Panc1 (cell line): Measurements from ENCODE around the gene GSG1. TPM values are rescaled to one million over a fixed set of nuclear protein-coding genes. Genes with fewer than 3 reads are reported as not detected.
A peak's percentile ranks its signal among the peaks of the same experiment; 100 is the strongest.

ENCODE experiments used
- ATAC-seq: fragments of 200-7000 bp; cut with Tn5 transposase; 2 replicates; pipeline ENCODE4 v1.9.1; 2020; ENCODE audit warnings: mild to moderate bottlenecking, moderate library complexity
- BruUV-seq: library from RNA; stranded (reverse); fragments of 400-500 nt; replicated peaks from 2 replicates; lab custom pipeline; 2021; lab: Mats Ljungman, UMichigan
- CTCF ChIA-PET: fragments of 300-600 bp; sonication (Branson Sonifier 250); formaldehyde crosslinking; loops from one replicate; lab custom pipeline; 2022; ENCODE audit warnings: antibody characterized with exemption; lab: Charles Lee
- POLR2A ChIA-PET: fragments of 300-600 bp; sonication (Branson Sonifier 250); formaldehyde crosslinking; loops from one replicate; lab custom pipeline; 2022; ENCODE audit warnings: antibody characterized with exemption; lab: Charles Lee
- DNase-seq: peaks from one replicate; pipeline ENCODE4 v3.0.0-alpha.2; 2010; ENCODE audit warnings: low read depth, low spot score
- H3K27ac ChIP-seq: 2 replicates; pipeline ENCODE4 v1.5.1; 2011; ENCODE audit warnings: mild to moderate bottlenecking, low read length, inconsistent platforms
- H3K27me3 ChIP-seq: fragments of 200-500 bp; sonication (Bioruptor generic); 2 replicates; pipeline ENCODE4 v1.6.0; 2014; ENCODE audit warnings: low read length, inconsistent platforms; ENCODE audit not compliant: control insufficient read depth, insufficient read depth
- H3K36me3 ChIP-seq: fragments of 200-500 bp; sonication (Bioruptor generic); 2 replicates; pipeline ENCODE4 v1.5.1; 2014; ENCODE audit warnings: inconsistent platforms, mild to moderate bottlenecking, low read length, moderate library complexity; ENCODE audit not compliant: control insufficient read depth, insufficient read depth
- H3K4me1 ChIP-seq: 2 replicates; pipeline ENCODE4 v1.5.1; 2011; ENCODE audit warnings: inconsistent platforms, mild to moderate bottlenecking, low read length, moderate library complexity; ENCODE audit not compliant: control insufficient read depth, insufficient read depth
- H3K4me3 ChIP-seq, 2 experiments: 2 replicates each; pipeline ENCODE4 v1.5.1; 2011 to 2012; ENCODE audit warnings: low read depth in 2 of 2, low read length in 2 of 2, mild to moderate bottlenecking in 2 of 2, inconsistent platforms in 1 of 2, moderate library complexity in 1 of 2
- H3K9me3 ChIP-seq: fragments of 200-500 bp; sonication (Bioruptor generic); 2 replicates; pipeline ENCODE4 v1.5.1; 2014; ENCODE audit warnings: low read depth, mild to moderate bottlenecking, inconsistent platforms, low read length, moderate library complexity; ENCODE audit not compliant: control insufficient read depth, insufficient read depth
- CTCF ChIP-seq: fragments of 450-650 bp; IDR thresholded peaks from 2 replicates; pipeline ENCODE4 v1.5.1; 2017; ENCODE audit warnings: mild to moderate bottlenecking
- POLR2AphosphoS5 ChIP-seq: IDR thresholded peaks from 2 replicates; pipeline ENCODE4 v1.6.1; 2012; ENCODE audit warnings: mild to moderate bottlenecking, low read depth, low read length, moderate library complexity
- SIN3A ChIP-seq: IDR thresholded peaks from 2 replicates; pipeline ENCODE4 v1.6.1; 2012; ENCODE audit warnings: low read depth, mild to moderate bottlenecking, low read length, moderate library complexity, borderline replicate concordance; ENCODE audit not compliant: insufficient read depth
- TCF7L2 ChIP-seq: IDR thresholded peaks from 2 replicates; pipeline ENCODE4 v1.6.1; 2011; ENCODE audit warnings: mild to moderate bottlenecking, low read depth, low read length, inconsistent platforms
- in situ Hi-C: cut with HindIII; loops from 2 replicates; pipeline ENCODE4 v1.10.0; 2016; ENCODE audit warnings: low sequenced_read_pairs, low pct_unique_long_range_greater_than_20kb
- intact Hi-C: fragments of 100-400 bp; cut with micrococcal nuclease; formaldehyde crosslinking; loops from one replicate; pipeline ENCODE4 v1.10.0; 2022; ENCODE audit not compliant: unreplicated experiment
- total RNA-seq: library from RNA; stranded (reverse); gene quantifications from one replicate; pipeline ENCODE4 v1.2.1, GENCODE V29; 2021; ENCODE audit not compliant: unreplicated experiment

GSG1 gene
- total RNA-seq, 1 experiment from 2014 or later, result not detected

GRCh38 chr12:13128291-13128965, 25.0 kb upstream of the GSG1 start:
- Histone ChIP-seq H3K27ac (peak overlapping the region; percentile 75; the same call in 1 of the 2 replicates), H3K27me3 (no peaks in the 10 kb centered on the region), H3K9me3 (no peaks in the 10 kb centered on the region), H3K36me3 (no peaks in the 10 kb centered on the region), H3K4me1 (peaks cover 22% of the 10 kb centered on the region), H3K4me3 (no peak overlapping the region)
- ChIA-PET POLR2A (no interaction called here), CTCF (no interaction called here)
- ATAC-seq (no peak), DNase-seq (no peak)
- TF ChIP-seq TCF7L2 (peak; percentile 62; the same call in 1 of the 2 replicates), POLR2AphosphoS5 (no peak)
- BruUV-seq, result no TSS peak
- intact Hi-C loops (no loop called here), in situ Hi-C loops (no loop called here)

DNA sequence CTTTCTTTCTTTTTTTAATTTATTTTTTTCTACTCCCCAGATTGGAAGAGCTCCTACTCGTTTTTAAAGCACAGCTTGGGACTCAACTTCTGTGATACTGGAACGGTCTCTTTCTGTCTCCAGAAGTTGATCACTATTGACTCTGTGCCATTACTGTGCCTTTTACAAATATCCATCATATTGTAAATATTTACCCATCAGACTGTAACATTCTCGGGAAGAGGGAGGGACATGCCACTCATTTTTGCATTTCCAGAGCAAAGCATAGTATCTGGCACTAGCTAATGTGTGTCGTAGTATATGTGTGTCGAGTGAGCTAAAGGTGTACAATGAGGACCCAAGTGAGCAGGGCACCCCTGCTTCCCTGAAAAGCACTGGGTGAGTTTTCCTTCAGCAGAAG, 24.0 kb upstream of the GSG1 start:
- in situ Hi-C loops (no loop called here), intact Hi-C loops (no loop called here)
- no peak for DNase-seq
- Histone ChIP-seq H3K27ac (peak overlapping the region; percentile 48; the same call in 1 of the 2 replicates), H3K27me3 (no peaks in the 10 kb centered on the region), H3K36me3 (no peaks in the 10 kb centered on the region), H3K9me3 (no peaks in the 10 kb centered on the region), H3K4me3 (no peak overlapping the region), H3K4me1 (peaks cover 22% of the 10 kb centered on the region)
- BruUV-seq, result no TSS peak
- CTCF ChIA-PET, result no interaction called here
- peak; percentile 65; the same call in 1 of the 2 replicates for ATAC-seq
- POLR2A ChIA-PET, result no interaction called here
- no peak for TF ChIP-seq CTCF
- no peak for TF ChIP-seq TCF7L2
- TF ChIP-seq SIN3A, result no peak

DNA sequence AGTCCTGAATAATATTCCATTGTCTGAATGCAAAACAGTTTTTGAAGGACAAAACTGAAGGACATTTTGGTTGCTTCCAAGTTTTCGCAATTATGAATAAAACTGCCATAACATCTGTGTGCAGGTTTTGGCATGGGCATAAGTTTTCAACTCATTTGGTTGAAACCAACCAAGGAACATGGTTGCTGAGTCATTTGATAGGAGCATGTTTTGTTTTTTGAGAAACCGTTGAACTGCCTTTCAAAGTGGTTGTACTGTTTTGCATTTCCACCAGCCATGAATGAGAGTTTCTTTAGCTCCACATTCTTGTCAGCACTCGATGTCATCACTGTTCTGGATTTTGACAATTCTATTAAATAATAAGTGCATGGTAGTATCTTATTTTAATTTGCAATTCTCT, 23.0 kb upstream of the GSG1 start:
- ChIA-PET POLR2A (no interaction called here), CTCF (no interaction called here)
- in situ Hi-C loops (no loop called here), intact Hi-C loops (no loop called here)
- Histone ChIP-seq H3K9me3 (no peaks in the 10 kb centered on the region), H3K27ac (peak overlapping the region; percentile 4; the same call in 1 of the 2 replicates), H3K4me3 (no peak overlapping the region), H3K27me3 (no peaks in the 10 kb centered on the region), H3K4me1 (peaks cover 22% of the 10 kb centered on the region), H3K36me3 (no peaks in the 10 kb centered on the region)
- DNase-seq (no peak), ATAC-seq (no peak)
- TF ChIP-seq SIN3A (no peak), TCF7L2 (no peak), CTCF (no peak)
- BruUV-seq, result no TSS peak
